Activated naive CD4-positive, alpha-beta T cell treated with anti-CD3 and anti-CD28 coated beads, Interleukin-2, amount 50 U/mL, for 72 hours (primary cell): Measurements from ENCODE around the gene EIF5. TPM values are rescaled to one million over a fixed set of nuclear protein-coding genes. Genes with fewer than 3 reads are reported as not detected.

Experiments used
- ATAC-seq, 2 donors: fragments of 150-1000 bp; cut with Tn5 transposase; 2 replicates each; pipeline ENCODE4 v1.10.0; 2021; ENCODE audit warnings: mild to moderate bottlenecking in 2 of 2, moderate library complexity in 2 of 2
- DNase-seq, 2 donors: peaks; one replicate each; pipeline ENCODE4 v3.0.0; 2021 to 2022; ENCODE audit warnings: low spot score in 2 of 2
- H3K27ac Mint-ChIP-seq, 2 donors: one replicate each; pipeline ENCODE4 v1.8.0; 2022; ENCODE audit warnings: mild to moderate bottlenecking in 2 of 2, mixed read lengths in 2 of 2
- H3K36me3 Mint-ChIP-seq, 2 donors: one replicate each; pipeline ENCODE4 v1.8.0; 2022; ENCODE audit warnings: mixed read lengths in 2 of 2
- H3K9me3 Mint-ChIP-seq, 2 donors: one replicate each; pipeline ENCODE4 v1.8.0; 2022; ENCODE audit warnings: mixed read lengths in 2 of 2
- total RNA-seq, 2 donors: library from RNA; stranded (reverse); gene quantifications; one replicate each; pipeline ENCODE4 v1.2.3, GENCODE V29; 2022

Gene EIF5
- total RNA-seq, 2 donors from 2014 or later, result 154 to 243 TPM

DNA sequence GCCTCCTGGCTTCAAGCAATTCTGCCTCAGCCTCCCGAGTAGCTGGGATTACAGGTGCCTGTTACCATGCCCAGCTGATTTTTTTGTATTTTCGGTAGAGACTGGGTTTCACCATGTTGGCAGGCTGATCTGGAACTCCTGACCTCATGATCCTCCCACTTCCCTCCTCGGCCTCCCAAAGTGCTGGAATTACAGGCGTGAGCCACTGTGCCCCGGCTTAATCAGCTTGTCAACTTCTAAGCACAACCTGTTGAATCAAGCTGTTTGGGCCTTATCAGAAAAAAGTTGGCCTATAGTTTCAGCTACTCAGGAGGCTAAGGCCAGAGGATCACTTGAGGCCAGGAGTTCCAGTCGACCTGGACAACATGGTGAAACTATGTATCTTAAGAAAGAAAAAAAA, 59.0 kb downstream of the EIF5 start:
- DNase-seq, result no peak
- Mint-ChIP-seq H3K36me3 (no peaks in the 10 kb centered on the region), H3K27ac (no peak overlapping the region), H3K9me3 (no peaks in the 10 kb centered on the region)
- ATAC-seq, result no peak

DNA sequence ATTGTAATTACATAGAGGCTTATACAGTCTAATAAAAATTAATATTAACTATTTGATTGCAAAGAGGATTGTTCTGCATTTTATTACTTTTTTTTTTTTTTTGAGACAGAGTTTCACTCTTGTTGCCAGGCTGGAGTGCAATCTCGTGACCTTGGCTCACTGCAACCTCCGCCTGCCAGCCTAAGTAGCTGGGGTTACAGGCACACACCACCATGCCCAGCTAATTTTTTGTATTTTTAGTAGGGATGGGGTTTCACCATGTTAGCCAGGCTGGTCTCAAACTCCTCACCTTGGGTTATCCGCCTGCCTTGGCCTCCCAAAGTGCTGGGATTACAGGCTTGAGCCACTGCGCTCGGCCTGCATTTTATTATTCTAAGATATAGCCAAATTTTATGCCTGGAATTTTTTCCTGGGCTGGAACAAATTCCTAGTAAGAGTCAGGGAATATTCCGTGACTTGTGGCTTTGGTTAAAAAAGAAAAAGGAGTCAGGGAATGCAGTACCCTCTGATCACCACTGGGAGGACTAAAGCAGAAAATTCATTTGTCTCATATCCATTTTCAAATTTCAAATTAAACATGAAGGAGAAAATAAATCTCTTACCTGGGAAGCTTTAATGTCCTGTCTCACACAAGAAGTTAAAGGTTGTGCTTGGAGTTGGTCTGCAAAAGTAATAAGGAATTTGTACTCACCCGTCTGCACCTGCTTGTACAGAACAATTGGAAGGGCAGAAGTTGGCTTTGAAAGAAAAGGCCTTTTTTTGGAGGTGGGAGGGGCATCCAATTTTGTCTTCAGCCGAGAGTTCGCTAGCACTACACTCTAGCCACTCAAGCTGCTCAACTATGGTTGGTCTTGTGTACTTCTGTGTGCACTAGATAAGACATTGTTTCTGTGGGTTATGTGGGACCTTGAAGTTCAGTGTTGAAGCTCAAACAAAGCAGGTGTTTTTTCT, 59.9 kb downstream of the EIF5 start:
- DNase-seq (no peak), ATAC-seq (peak in 1 of 2 donors; percentile 21)
- Mint-ChIP-seq H3K36me3 (no peaks in the 10 kb centered on the region), H3K9me3 (no peaks in the 10 kb centered on the region), H3K27ac (no peak overlapping the region)

Other genes starting within 250 kb of the EIF5 start
- not detected for gene EXOC3L4, start 239.5 kb upstream of the EIF5 start, total RNA-seq
- gene TNFAIP2, start 210.8 kb upstream of the EIF5 start, total RNA-seq, result 1 to 10 TPM in 1 of 2 donors, under 1 TPM in 1; 0.80 to 2.1 TPM
- 10 to 100 TPM; 67.0 to 91.4 TPM for gene MARK3, start 51.2 kb downstream of the EIF5 start, total RNA-seq
- 1 to 10 TPM; 2.6 to 9.4 TPM for gene CKB, start 188.6 kb downstream of the EIF5 start, total RNA-seq
- gene TRMT61A, start 195.0 kb downstream of the EIF5 start, total RNA-seq, result 1 to 10 TPM; 5.6 to 9.2 TPM
- gene BAG5, start 228.4 kb downstream of the EIF5 start, total RNA-seq, result 10 to 100 TPM; 15.6 to 24.1 TPM
- gene COA8, start 228.7 kb downstream of the EIF5 start, total RNA-seq, result 10 to 100 TPM; 14.1 to 39.9 TPM